HFF-Myc (cell line): Measurements from ENCODE around the gene CHST14.

Source experiments
- DNase-seq: peaks from one replicate; pipeline ENCODE4 v3.0.0-alpha.2; 2011; ENCODE audit warnings: low read depth; ENCODE audit errors: extremely low read depth
- H3K4me3 ChIP-seq: replicated peaks from 2 replicates; pipeline ENCODE4 v1.5.1; 2011; ENCODE audit warnings: low read depth, mild to moderate bottlenecking, control low read depth, low read length
- TF ChIP-seq, protein P1 (sequence below): IDR thresholded peaks from 2 replicates; pipeline ENCODE4 v1.5.1; 2012; ENCODE audit warnings: mild to moderate bottlenecking, low read depth, low read length, control low read depth; ENCODE audit errors: missing control alignments

The CHST14 gene

DNA sequence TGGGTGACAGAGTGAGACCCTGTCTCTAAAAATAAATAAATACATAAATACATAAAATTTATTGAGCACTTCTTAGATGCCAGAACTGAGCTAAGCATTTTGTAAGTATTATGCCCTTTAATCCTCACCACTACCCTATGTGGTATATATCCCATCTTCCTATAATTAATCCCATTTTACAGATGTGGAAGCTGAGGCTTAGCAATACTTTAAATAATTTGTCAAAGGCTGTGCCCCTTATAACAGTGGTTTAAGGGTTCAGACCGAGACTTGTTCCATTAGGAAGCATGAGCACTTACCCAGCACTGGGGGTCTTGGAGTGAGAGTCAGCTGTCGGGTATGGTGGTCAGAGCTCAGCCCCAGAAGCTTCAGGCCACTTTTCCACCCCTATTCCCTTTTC lies 7.5 kb upstream of the CHST14 start:
- H3K4me3 ChIP-seq = no peak overlapping the region
- TF ChIP-seq, protein P1, sequence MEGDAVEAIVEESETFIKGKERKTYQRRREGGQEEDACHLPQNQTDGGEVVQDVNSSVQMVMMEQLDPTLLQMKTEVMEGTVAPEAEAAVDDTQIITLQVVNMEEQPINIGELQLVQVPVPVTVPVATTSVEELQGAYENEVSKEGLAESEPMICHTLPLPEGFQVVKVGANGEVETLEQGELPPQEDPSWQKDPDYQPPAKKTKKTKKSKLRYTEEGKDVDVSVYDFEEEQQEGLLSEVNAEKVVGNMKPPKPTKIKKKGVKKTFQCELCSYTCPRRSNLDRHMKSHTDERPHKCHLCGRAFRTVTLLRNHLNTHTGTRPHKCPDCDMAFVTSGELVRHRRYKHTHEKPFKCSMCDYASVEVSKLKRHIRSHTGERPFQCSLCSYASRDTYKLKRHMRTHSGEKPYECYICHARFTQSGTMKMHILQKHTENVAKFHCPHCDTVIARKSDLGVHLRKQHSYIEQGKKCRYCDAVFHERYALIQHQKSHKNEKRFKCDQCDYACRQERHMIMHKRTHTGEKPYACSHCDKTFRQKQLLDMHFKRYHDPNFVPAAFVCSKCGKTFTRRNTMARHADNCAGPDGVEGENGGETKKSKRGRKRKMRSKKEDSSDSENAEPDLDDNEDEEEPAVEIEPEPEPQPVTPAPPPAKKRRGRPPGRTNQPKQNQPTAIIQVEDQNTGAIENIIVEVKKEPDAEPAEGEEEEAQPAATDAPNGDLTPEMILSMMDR = no peak
- no peak for DNase-seq

DNA sequence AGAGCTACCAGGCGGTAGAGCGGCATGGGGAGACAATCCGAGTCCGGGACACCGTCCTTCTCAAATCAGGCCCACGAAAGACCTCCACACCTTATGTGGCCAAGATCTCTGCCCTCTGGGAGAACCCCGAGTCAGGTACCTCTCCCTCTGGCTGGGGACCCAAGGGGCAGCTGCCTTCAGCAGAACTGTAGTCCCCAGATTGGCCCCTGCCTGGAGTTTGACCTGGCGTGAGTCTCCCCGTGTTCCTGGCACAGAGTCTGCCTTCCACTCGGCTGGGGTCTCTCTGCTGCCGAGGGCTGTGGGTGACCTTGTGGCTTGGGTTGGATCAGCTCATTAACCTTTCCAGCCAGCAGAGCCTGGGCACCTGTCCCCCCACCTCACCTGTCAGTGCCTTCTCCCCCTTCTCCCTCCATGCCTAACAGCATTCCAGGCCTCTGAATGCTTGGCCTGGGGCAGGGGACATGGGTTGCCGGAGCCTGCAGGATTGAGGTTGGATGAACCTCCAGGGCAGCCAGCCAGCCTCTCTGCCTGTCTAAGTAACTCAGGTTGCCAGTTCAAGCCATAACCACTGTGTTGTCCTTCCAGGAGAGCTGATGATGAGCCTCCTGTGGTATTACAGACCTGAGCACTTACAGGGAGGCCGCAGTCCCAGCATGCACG lies 6.8 kb upstream of the CHST14 start:
- H3K4me3 ChIP-seq = no peak overlapping the region
- no peak for DNase-seq
- TF ChIP-seq, protein P1 = no peak

DNA sequence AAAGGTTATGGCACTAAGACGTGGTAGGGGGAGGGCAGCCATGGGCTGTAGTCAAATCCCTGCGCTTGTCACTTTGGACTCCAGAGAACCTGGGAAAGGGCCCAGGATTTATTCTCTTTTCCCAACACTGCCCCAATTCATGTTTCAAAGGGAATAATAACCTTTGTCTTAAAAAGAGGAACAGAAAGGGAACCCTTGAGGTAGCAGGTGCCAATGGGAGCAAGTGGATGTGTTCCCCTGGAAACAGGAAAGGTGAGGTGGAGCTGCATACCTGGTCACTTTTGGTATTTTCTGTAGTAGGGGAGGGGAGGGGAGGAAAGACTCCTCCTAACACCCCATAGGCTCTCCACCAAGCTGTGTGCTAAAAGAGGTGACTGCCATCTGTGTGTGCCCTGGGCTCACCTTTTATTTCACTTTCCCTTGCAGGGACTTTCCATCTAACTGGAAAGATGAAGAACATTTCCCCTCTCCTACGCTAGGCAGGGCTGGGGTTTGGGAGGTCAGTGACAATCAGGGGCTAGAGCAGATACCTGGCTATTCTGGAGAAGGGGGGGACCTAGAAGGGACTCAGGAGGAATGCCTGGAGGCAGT lies 6.1 kb upstream of the CHST14 start:
- TF ChIP-seq, protein P1 = no peak
- H3K4me3 ChIP-seq = no peak overlapping the region
- DNase-seq = no peak

DNA sequence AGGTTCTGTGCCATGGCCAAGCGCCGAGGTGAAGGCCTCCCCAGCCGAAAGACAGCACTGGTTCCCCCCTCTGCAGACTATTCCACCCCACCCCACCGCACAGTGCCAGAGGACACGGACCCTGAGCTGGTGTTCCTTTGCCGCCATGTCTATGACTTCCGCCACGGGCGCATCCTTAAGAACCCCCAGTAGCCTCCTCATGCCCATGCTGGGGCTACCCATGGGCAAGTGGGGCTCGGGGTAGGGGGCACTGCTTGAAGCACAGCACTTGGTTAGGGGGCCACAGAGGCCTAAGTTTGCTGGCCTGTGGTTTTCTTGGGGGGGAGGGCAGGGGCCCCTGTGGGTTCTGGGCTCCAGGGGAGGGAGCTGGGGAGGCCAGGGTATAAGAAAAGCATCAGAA lies 4.8 kb upstream of the CHST14 start:
- H3K4me3 ChIP-seq = no peak overlapping the region

DNA sequence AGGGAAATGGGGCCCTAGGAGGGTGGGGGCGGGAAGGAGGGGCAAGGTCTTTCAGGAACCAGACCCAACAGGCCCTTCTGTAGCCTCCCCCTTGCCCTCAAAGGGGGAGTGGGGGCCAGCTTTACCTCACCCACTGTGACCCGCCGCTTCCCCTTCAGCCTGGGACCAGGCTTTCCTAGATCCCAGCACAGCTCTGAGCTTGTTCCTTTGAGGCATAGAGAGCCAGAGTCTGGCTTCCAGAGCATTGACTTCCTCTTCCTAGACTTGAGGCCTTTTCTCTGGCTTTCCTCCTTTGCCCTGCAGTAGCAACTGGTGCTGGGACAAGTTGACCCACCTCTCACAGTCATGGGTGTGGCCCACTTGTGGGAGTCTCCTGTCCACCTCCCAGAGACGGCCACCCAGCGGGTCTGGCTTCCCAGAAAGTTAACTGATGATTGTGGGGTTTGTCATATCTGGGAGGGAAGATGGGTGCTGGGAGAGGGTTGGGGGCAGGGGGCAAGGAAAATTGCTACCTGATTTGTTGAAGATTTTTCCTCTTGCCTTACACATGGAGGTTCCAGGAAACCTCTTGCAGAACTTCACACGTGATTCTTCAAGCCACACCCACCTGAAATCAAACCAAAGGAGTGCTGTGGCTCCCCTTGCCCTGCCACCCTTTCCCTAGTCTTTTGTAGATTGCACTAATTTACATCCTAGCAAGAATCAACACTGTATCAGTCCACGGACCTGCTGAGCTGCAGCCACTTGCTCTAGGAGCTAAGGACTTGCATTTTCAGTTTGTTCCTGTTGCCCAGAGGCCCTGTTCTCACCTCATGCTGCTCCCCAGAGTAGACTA lies 4.1 kb upstream of the CHST14 start:
- TF ChIP-seq, protein P1 = no peak
- no peak overlapping the region for H3K4me3 ChIP-seq
- no peak for DNase-seq

More for the DNA sequence above, 4.8 kb upstream of the CHST14 start:
- TF ChIP-seq, protein P1 = no peak
- DNase-seq = no peak

DNA sequence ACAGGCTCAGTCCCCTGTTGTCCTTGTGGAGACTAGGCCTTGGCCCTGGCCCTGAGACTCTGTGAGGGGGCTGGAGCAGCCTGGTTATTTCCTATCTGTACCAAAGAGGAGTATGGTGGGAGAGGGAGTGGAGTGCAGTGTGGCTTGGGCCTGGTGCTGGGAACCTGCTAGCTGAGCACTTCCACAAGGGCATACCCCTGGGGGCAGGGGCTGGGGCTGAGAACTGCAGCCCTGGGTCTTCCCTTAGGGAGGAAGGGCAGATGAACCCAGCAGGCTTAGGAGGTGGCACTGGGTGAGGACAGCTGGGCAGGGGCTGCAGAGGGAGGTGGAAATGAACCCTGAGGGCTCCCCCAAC lies 3.5 kb upstream of the CHST14 start:
- DNase-seq = no peak

More for the DNA sequence above, 3.5 kb upstream of the CHST14 start:
- TF ChIP-seq, protein P1 = no peak
- H3K4me3 ChIP-seq = no peak overlapping the region
